Heart left ventricle (tissue), 16 donors: ENCODE data around the gene NISCH. TPM values are rescaled to one million over a fixed set of nuclear protein-coding genes. Genes with fewer than 3 reads are reported as not detected.

ENCODE experiments used
- ATAC-seq, 4 donors: fragments of 200-7000 bp; cut with Tn5 transposase; one replicate each; pipeline ENCODE4 v1.9.1; 2020 to 2022; ENCODE audit warnings: moderate library complexity in 4 of 4, mild to moderate bottlenecking in 3 of 4, moderate number of reproducible peaks in 1 of 4
- DNase-seq, 5 donors: peaks; one replicate each; pipeline ENCODE4 v3.0.0-alpha.2; 2020
- H3K27ac ChIP-seq, 12 donors: fragments of 200-600 bp; sonication (generic) in 4 of 12; one replicate each; pipeline versions ENCODE4 v1.5.0 to v1.8.0; 2016 to 2022; ENCODE audit warnings: mild to moderate bottlenecking in 2 of 12
- H3K27me3 ChIP-seq, 9 donors: fragments of 200-600 bp; sonication (generic) in 2 of 9; one replicate each; pipeline versions ENCODE4 v1.5.1 to v1.8.0; 2016 to 2022; ENCODE audit warnings: mild to moderate bottlenecking in 3 of 9
- H3K36me3 ChIP-seq, 9 donors: fragments of 200-600 bp; sonication (generic) in 2 of 9; one replicate each; pipeline versions ENCODE4 v1.5.0 to v1.8.0; 2018 to 2022; ENCODE audit warnings: mild to moderate bottlenecking in 2 of 9
- H3K4me1 ChIP-seq, 12 donors: fragments of 200-600 bp; sonication (generic) in 4 of 12; one replicate each; pipeline versions ENCODE4 v1.5.0 to v1.8.0; 2016 to 2022; ENCODE audit warnings: mild to moderate bottlenecking in 3 of 12
- H3K4me3 ChIP-seq, 12 donors: fragments of 200-600 bp; sonication (generic) in 4 of 12; one replicate each; pipeline versions ENCODE4 v1.5.0 to v1.8.0; 2017 to 2022; ENCODE audit warnings: mild to moderate bottlenecking in 9 of 12, moderate library complexity in 4 of 12
- H3K9me3 ChIP-seq, 12 donors: fragments of 200-600 bp; sonication (generic) in 4 of 12; one replicate each; pipeline versions ENCODE4 v1.5.0 to v1.8.0; 2016 to 2022; ENCODE audit warnings: mild to moderate bottlenecking in 1 of 12
- POLR2A ChIP-seq, 2 donors: fragments of 450-650 bp; IDR thresholded peaks; one replicate each; pipeline ENCODE4 v1.6.1; 2017; ENCODE audit warnings: antibody characterized with exemption in 2 of 2, mild to moderate bottlenecking in 2 of 2, moderate library complexity in 2 of 2
- WGBS, 4 donors: extraction: QIAGEN DNeasy Blood & Tissue Kit in 2 of 4; methylation state at CpG; one replicate each; pipeline versions ENCODE4 v1.1.5 to v1.1.7; 2013 to 2018; 5-methylcytosine and 5-hydroxymethylcytosine counted together
- intact Hi-C, 10 donors: fragments of 100-400 bp; cut with DNase I; formaldehyde crosslinking; loops; one replicate each; pipeline versions ENCODE4 v1.11.1 to v1.14.2; 2022
- polyA plus RNA-seq, 2 donors: library from polyadenylated mRNA; stranded (reverse); fragments of 200-250 nt; gene quantifications; one replicate each; pipeline ENCODE4 v1.2.3, GENCODE V29; 2013
- total RNA-seq, 9 donors: library from RNA; depleted of rRNA in 2 of 9; stranded (reverse); fragments of >200 nt in 2 of 9; fragmentation: NEBNext Ultra II Directional in 3 of 9; extraction: Animal tissue kit (Norgen Biotek cat#: 25700) in 3 of 9; gene quantifications; one replicate each; pipeline versions ENCODE4 v1.1.0 to v1.2.4, GENCODE V29; 2016 to 2023
- TF ChIP-seq, protein P1 (sequence below), 12 donors: fragments of 200-600 bp; sonication (generic) in 4 of 12; IDR thresholded peaks; one replicate each; pipeline versions ENCODE4 v1.5.0 to v1.8.0; 2018 to 2022; ENCODE audit warnings: antibody characterized with exemption in 12 of 12, mild to moderate bottlenecking in 5 of 12
- donor health status: ischemic (EF 13 %, LVEDD 7.1; RV severe dilation, severe dysfunction).
- donor health status: healthy with polysubstance abuse.
- donor health status: DM: no; HTN: yes; CAD: no.
- donor health status: DM: no; HTN: no; CAD: no.
- donor health status: ischemic (EF 25% LVEDD 6.9; RV normal size, moderate dysfunction).
- donor health status: ischemic (EF 25% LVEDD 5.7; RV mildly dilated, moderate dysfunction).
- donor health status: healthy.
- donor health status: DM: yes; HTN: yes; CAD: no.
- donor health status: ischemic (EF 35%, LVEDD 5.7; RV mildly dilated, moderate dysfunction).
- donor health status: nonischemic (EF 11% LVEDD 7.7; RV severe dilation, severe dysfunction).
- donor health status: DM: yes; HTN: yes; CAD: no.
- donor health status: PGD.
- donor health status: ischemic (EF 29% LVEDD 5.4; RV normal size, mild dysfunction).
- donor health status: nonischemic (EF 23%, LVEDD 6.1; RV moderate dilation, normal function).

The NISCH gene
- total and polyA plus RNA-seq, 11 donors: 28.8 to 56.2 (median 42.0) TPM

DNA sequence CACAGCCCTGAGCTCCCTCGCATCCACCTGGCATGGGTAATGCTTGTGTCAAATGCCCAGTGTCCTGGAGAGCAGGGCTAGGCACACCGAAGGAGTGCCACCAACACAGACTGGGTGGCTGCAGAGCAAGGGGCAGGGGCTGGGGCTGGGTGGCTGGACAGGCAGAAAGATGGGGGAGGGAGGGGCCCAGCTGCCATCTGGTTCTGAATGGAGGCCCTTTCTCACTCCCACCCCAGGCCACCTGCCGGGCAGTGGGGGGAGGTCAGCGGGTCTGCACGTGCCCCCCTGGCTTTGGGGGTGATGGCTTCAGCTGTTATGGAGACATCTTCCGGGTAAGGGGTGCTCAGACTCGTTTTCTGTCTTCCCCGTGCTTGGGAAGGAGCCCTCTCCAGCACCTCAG is 56.7 kb downstream of the NISCH start:
- no peak overlapping the region for H3K4me3 ChIP-seq
- TF ChIP-seq, protein P1, sequence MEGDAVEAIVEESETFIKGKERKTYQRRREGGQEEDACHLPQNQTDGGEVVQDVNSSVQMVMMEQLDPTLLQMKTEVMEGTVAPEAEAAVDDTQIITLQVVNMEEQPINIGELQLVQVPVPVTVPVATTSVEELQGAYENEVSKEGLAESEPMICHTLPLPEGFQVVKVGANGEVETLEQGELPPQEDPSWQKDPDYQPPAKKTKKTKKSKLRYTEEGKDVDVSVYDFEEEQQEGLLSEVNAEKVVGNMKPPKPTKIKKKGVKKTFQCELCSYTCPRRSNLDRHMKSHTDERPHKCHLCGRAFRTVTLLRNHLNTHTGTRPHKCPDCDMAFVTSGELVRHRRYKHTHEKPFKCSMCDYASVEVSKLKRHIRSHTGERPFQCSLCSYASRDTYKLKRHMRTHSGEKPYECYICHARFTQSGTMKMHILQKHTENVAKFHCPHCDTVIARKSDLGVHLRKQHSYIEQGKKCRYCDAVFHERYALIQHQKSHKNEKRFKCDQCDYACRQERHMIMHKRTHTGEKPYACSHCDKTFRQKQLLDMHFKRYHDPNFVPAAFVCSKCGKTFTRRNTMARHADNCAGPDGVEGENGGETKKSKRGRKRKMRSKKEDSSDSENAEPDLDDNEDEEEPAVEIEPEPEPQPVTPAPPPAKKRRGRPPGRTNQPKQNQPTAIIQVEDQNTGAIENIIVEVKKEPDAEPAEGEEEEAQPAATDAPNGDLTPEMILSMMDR (IDR thresholded peaks at IDR 0.05): no peak
- TF ChIP-seq POLR2A (IDR thresholded peaks at IDR 0.05): no peak

DNA sequence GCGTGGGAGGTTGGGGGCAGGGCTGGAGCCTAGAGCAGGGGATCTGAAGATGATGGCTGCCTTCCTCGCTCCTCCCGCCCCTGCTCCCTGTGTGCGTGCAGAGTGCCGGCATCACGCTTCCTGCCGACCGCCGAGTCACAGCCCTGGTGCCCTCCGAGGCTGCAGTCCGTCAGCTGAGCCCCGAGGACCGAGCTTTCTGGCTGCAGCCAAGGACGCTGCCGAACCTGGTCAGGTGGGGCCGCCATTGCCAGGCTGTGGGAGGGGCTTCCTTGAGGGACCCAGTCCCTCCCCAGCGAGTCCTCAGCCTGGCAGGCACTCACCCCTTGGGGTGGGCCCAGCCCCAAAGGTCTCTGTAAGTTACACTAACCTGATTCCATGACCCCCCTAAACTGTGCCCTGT is 57.3 kb downstream of the NISCH start:
- H3K4me3 ChIP-seq: no peak overlapping the region
- intact Hi-C loops: no loop called here

More for the DNA sequence above, 56.7 kb downstream of the NISCH start:
- Histone ChIP-seq H3K4me1 (peaks cover 0 to 4% (median 0%) of the 10 kb centered on the region in 12 donors), H3K36me3 (peaks cover 0 to 97% (median 5%) of the 10 kb centered on the region in 9 donors), H3K27ac (no peak overlapping the region), H3K9me3 (no peaks in the 10 kb centered on the region), H3K27me3 (no peaks in the 10 kb centered on the region)
- WGBS, 4 donors: 50 to 85% (median 77%) methylated on average over 2 to 8 of the region's 8 CpGs
- no peak for ATAC-seq
- DNase-seq: no peak
- intact Hi-C loops: no loop called here

DNA sequence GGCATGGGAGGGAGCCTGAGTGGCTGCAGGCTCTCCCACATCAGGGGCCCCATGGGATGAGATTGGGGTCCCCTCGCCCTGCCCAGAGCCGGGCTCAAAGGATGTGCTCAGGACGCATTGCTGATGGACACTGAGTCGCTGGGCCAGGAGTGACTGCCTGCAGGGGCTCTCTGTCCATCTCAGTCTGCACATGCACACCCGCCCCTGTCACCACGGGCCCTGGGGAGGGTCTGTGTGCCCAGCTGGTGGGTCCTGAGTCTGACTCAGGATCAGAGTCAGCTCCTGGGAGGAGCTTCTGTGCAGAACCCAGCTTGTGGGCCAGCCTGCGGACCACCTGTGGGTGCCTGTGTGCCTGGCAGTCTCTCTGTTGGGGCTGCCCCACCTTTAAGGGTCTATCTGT is 57.9 kb downstream of the NISCH start:
- intact Hi-C loops: no loop called here
- no peak overlapping the region for H3K4me3 ChIP-seq
- DNase-seq (no peak), ATAC-seq (no peak)
- no peaks in the 10 kb centered on the region for H3K9me3 ChIP-seq
- no peak overlapping the region for H3K27ac ChIP-seq
- no peaks in the 10 kb centered on the region for H3K27me3 ChIP-seq
- TF ChIP-seq POLR2A (IDR thresholded peaks at IDR 0.05): no peak
- TF ChIP-seq, protein P1 (IDR thresholded peaks at IDR 0.05): no peak
- peaks cover 0 to 96% (median 4%) of the 10 kb centered on the region in 9 donors for H3K36me3 ChIP-seq
- WGBS, 4 donors: 86 to 97% (median 92%) methylated on average over 3 to 7 of the region's 7 CpGs
- peaks cover 0 to 4% (median 0%) of the 10 kb centered on the region in 12 donors for H3K4me1 ChIP-seq

More for the DNA sequence above, 57.3 kb downstream of the NISCH start:
- Histone ChIP-seq H3K27ac (no peak overlapping the region), H3K4me1 (peaks cover 0 to 4% (median 0%) of the 10 kb centered on the region in 12 donors), H3K9me3 (no peaks in the 10 kb centered on the region), H3K27me3 (no peaks in the 10 kb centered on the region), H3K36me3 (peaks cover 0 to 96% (median 5%) of the 10 kb centered on the region in 9 donors)
- no peak for ATAC-seq
- no peak for DNase-seq
- WGBS, 4 donors: 83 to 87% (median 84%) methylated on average over 16 to 17 of the region's 17 CpGs
- no peak for TF ChIP-seq POLR2A (IDR thresholded peaks at IDR 0.05)
- TF ChIP-seq, protein P1 (IDR thresholded peaks at IDR 0.05): no peak

DNA sequence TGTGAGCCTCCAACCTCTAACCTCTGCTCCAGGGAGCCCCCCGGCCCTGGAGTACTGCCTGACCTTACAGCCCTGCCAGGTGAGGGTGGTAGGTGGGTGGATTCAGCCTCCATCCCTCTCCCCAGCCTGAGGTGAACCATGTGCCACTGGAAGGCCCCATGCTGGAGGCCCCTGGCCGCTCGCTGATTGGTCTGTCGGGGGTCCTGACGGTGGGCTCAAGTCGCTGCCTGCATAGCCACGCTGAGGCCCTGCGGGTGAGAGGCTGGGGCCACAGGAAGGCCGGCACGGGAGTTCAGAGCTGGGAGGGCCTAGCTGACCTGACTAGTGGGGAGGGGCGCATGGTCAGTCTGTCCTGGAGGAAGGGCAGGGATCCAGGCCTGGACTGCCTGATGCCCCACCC is 59.2 kb downstream of the NISCH start:
- DNase-seq (no peak), ATAC-seq (no peak)
- WGBS, 4 donors: 78 to 89% (median 88%) methylated on average over 1 to 11 of the region's 11 CpGs

More for the DNA sequence above, 59.2 kb downstream of the NISCH start:
- Histone ChIP-seq H3K9me3 (no peaks in the 10 kb centered on the region), H3K4me1 (peaks cover 0 to 8% (median 0%) of the 10 kb centered on the region in 12 donors), H3K36me3 (peaks cover 0 to 94% (median 7%) of the 10 kb centered on the region in 9 donors), H3K4me3 (no peak overlapping the region), H3K27me3 (no peaks in the 10 kb centered on the region), H3K27ac (no peak overlapping the region)
- intact Hi-C loops: no loop called here
- no peak for TF ChIP-seq POLR2A (IDR thresholded peaks at IDR 0.05)
- TF ChIP-seq, protein P1 (IDR thresholded peaks at IDR 0.05): no peak
